Loucy (cell line): ENCODE results near the gene SP2.

ENCODE experiments used
- H2AFZ ChIP-seq: fragments of 200-600 bp; sonication (generic); 2 replicates; pipeline ENCODE4 v1.6.0; 2016; ENCODE audit warnings: antibody characterized with exemption, mild to moderate bottlenecking, low read length, moderate library complexity
- H3F3A ChIP-seq: fragments of 200-600 bp; 2 replicates; pipeline ENCODE4 v1.6.0; 2016; ENCODE audit warnings: antibody characterized with exemption, low read depth, mild to moderate bottlenecking
- H3K27me3 ChIP-seq: fragments of 200-600 bp; sonication (generic); 2 replicates; pipeline ENCODE4 v1.6.1; 2014; ENCODE audit warnings: low read length, mild to moderate bottlenecking; ENCODE audit not compliant: insufficient read depth, poor library complexity, severe bottlenecking
- H3K36me3 ChIP-seq: fragments of 200-600 bp; sonication (generic); 2 replicates; pipeline ENCODE4 v1.6.1; 2016; ENCODE audit warnings: low read length; ENCODE audit not compliant: insufficient read depth
- H3K4me1 ChIP-seq: fragments of 200-600 bp; sonication (generic); 2 replicates; pipeline ENCODE4 v1.5.1; 2014; ENCODE audit warnings: low read length, mild to moderate bottlenecking; ENCODE audit not compliant: insufficient read depth, poor library complexity, severe bottlenecking
- H3K4me2 ChIP-seq: fragments of 200-600 bp; sonication (generic); 2 replicates; pipeline ENCODE4 v1.6.0; 2014; ENCODE audit warnings: antibody characterized with exemption, low read length, low read depth, mild to moderate bottlenecking; ENCODE audit not compliant: poor library complexity, severe bottlenecking
- H3K4me3 ChIP-seq: fragments of 200-600 bp; sonication (generic); 2 replicates; pipeline ENCODE4 v1.5.1; 2014; ENCODE audit warnings: low read length, mild to moderate bottlenecking, mixed read lengths; ENCODE audit not compliant: poor library complexity, severe bottlenecking
- H3K79me2 ChIP-seq: fragments of 200-600 bp; sonication (generic); 2 replicates; pipeline ENCODE4 v1.6.1; 2014; ENCODE audit warnings: low read length; ENCODE audit not compliant: insufficient read depth
- H3K9ac ChIP-seq: fragments of 200-600 bp; sonication (generic); 2 replicates; pipeline ENCODE4 v1.6.0; 2014; ENCODE audit warnings: mild to moderate bottlenecking, low read depth, low read length, moderate library complexity; ENCODE audit not compliant: poor library complexity, severe bottlenecking
- H3K9me2 ChIP-seq: fragments of 200-600 bp; sonication (generic); replicated peaks from 2 replicates; pipeline ENCODE4 v1.6.1; 2016; ENCODE audit warnings: low read depth, low read length, mixed read lengths
- H3K9me3 ChIP-seq: fragments of 200-600 bp; sonication (generic); 2 replicates; pipeline ENCODE4 v1.6.1; 2014; ENCODE audit warnings: mild to moderate bottlenecking, antibody characterized with exemption, low read length, low read depth; ENCODE audit not compliant: insufficient read depth
- H4K20me1 ChIP-seq: fragments of 200-600 bp; sonication (generic); 2 replicates; pipeline ENCODE4 v1.6.0; 2014; ENCODE audit warnings: antibody characterized with exemption, low read length, mild to moderate bottlenecking; ENCODE audit not compliant: insufficient read depth, poor library complexity, severe bottlenecking
- CTCF ChIP-seq: fragments of 200-600 bp; sonication (generic); conservative IDR thresholded peaks from 2 replicates; pipeline ENCODE4 v1.5.1; 2014; ENCODE audit warnings: mild to moderate bottlenecking, antibody characterized with exemption, low read length
- EZH2phosphoT487 ChIP-seq: fragments of 200-600 bp; IDR thresholded peaks from 2 replicates; pipeline ENCODE4 v1.6.1; 2018; ENCODE audit warnings: antibody characterized with exemption, mild to moderate bottlenecking, moderate library complexity, borderline replicate concordance

The SP2 gene

GRCh38 chr17:47848198-47848513 is 47.9 kb upstream of the SP2 start:
- peaks cover 11% of the 10 kb centered on the region for H3K27me3 ChIP-seq

DNA sequence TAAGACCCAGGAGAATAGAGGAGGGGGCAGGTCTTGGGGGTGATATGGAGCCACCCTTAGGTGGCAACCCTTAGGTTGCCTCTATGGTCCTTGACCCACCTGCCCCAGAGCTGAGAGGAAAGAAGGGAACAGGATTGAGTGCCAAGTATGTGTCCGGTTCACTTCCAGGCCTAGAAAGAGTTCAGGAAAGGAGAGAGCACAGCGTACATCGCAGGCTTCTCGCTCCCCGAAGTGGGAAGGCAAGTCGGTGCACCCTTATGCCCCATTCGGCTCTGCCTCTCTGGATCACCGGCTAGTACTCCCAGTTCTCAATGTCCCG is 45.7 kb upstream of the SP2 start:
- Histone ChIP-seq H2AFZ (no peak overlapping the region), H3K9me2 (no peaks in the 10 kb centered on the region), H3K9ac (no peak overlapping the region), H3K4me3 (no peak overlapping the region), H3K36me3 (no peaks in the 10 kb centered on the region), H4K20me1 (no peaks in the 10 kb centered on the region), H3K27me3 (peaks cover 14% of the 10 kb centered on the region), H3K9me3 (no peaks in the 10 kb centered on the region), H3K4me2 (no peak overlapping the region), H3F3A (no peaks in the 10 kb centered on the region), H3K4me1 (no peaks in the 10 kb centered on the region), H3K79me2 (no peaks in the 10 kb centered on the region)
- TF ChIP-seq EZH2phosphoT487 (no peak), CTCF (no peak)

More at GRCh38 chr17:47848198-47848513, 47.9 kb upstream of the SP2 start:
- no peaks in the 10 kb centered on the region for H3K36me3 ChIP-seq
- H3K79me2 ChIP-seq: no peaks in the 10 kb centered on the region
- H3K4me2 ChIP-seq: no peak overlapping the region
- no peaks in the 10 kb centered on the region for H3K9me3 ChIP-seq
- H3K9me2 ChIP-seq: no peaks in the 10 kb centered on the region
- no peaks in the 10 kb centered on the region for H4K20me1 ChIP-seq
- H3K9ac ChIP-seq: no peak overlapping the region
- no peak overlapping the region for H2AFZ ChIP-seq
- H3K4me3 ChIP-seq: no peak overlapping the region
- peaks cover 4% of the 10 kb centered on the region for H3K4me1 ChIP-seq
- H3F3A ChIP-seq: no peaks in the 10 kb centered on the region
- TF ChIP-seq CTCF (no peak), EZH2phosphoT487 (no peak)

GRCh38 chr17:47850692-47851573 is 45.1 kb upstream of the SP2 start, which contains the start of gene SP6:
Gene SP6, minus strand, starts transcription at chr17:47851163. Its CDS starts 2,734 bp downstream, at chr17:47848429.
- no peaks in the 10 kb centered on the region for H3K9me3 ChIP-seq
- H2AFZ ChIP-seq: no peak within 1 kb of the TSS
- peaks cover 14% of the 10 kb centered on the region for H3K27me3 ChIP-seq

More at GRCh38 chr17:47850692-47851573, 45.1 kb upstream of the SP2 start, which contains the start of gene SP6:
- H3F3A ChIP-seq: no peaks in the 10 kb centered on the region
- no peaks in the 10 kb centered on the region for H3K79me2 ChIP-seq
- no peaks in the 10 kb centered on the region for H4K20me1 ChIP-seq
- TF ChIP-seq CTCF (no peak), EZH2phosphoT487 (no peak)
- H3K9me2 ChIP-seq: no peaks in the 10 kb centered on the region
- no peaks in the 10 kb centered on the region for H3K4me1 ChIP-seq
- H3K9ac ChIP-seq: no peak within 1 kb of the TSS
- H3K4me3 ChIP-seq: no peak within 1 kb of the TSS
- H3K36me3 ChIP-seq: no peaks in the 10 kb centered on the region
- H3K4me2 ChIP-seq: no peak within 1 kb of the TSS
